Measurements from ENCODE around the gene POLR1G. TPM values are rescaled to one million over a fixed set of nuclear protein-coding genes. Genes with fewer than 3 reads are reported as not detected.

Gene POLR1G
- polyA plus RNA-seq, 2 of the 4 experiments (the other 2 are of a cell fraction) = 15.1 to 31.2 TPM

DNA sequence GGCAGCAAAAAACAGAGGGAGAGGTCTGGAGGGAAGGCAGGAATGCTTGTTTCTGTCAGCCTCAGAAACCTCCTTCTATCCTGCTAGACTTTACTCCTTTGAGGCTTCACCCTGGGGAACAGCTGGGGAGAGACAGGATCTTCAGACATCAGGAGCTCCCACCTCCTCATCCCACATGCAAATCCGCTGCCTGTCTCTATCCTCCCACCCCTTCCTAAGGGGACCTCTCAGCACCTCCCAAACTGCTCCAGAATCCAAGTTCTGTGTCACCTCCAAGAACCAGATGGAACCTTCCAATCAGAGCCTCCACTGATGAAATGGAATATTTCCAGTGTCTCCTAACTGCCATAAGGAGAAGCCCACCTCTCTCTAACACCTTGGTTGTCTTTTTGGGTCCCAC is 26.3 kb upstream of the POLR1G start (continued):
- TF ChIP-seq, protein P1, sequence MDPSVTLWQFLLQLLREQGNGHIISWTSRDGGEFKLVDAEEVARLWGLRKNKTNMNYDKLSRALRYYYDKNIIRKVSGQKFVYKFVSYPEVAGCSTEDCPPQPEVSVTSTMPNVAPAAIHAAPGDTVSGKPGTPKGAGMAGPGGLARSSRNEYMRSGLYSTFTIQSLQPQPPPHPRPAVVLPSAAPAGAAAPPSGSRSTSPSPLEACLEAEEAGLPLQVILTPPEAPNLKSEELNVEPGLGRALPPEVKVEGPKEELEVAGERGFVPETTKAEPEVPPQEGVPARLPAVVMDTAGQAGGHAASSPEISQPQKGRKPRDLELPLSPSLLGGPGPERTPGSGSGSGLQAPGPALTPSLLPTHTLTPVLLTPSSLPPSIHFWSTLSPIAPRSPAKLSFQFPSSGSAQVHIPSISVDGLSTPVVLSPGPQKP (IDR thresholded peaks at IDR 0.05; ENCODE audit: low read depth, low read length) = no peak
- TF ChIP-seq NFE2L2 (conservative IDR thresholded peaks at IDR 0.05; ENCODE audit: low read length) (no peak), HOXB13 (CRISPR knock-in tag; IDR thresholded peaks at IDR 0.05; ENCODE audit: low read depth) (no peak)

DNA sequence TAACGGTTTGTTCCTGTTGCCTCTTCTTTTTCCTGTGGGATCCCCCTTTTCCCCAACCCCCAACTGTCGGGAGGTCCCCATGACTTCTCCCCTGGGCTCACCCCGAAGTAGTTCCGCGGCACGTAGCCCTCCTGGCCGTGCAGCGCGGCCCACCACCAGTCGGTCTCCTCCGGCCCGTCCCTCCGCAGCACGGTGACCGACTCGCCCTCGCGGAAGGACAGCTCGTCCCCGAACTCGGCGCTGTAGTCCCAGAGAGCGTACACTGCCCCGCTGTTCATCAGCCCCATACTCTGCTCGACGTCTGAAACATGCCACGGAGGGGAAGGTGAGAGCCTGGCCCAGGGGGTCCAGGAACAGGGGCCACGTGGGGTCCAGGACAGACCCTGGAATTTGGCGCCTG is 24.0 kb upstream of the POLR1G start:
- POLR2A ChIA-PET = no interaction called here

DNA sequence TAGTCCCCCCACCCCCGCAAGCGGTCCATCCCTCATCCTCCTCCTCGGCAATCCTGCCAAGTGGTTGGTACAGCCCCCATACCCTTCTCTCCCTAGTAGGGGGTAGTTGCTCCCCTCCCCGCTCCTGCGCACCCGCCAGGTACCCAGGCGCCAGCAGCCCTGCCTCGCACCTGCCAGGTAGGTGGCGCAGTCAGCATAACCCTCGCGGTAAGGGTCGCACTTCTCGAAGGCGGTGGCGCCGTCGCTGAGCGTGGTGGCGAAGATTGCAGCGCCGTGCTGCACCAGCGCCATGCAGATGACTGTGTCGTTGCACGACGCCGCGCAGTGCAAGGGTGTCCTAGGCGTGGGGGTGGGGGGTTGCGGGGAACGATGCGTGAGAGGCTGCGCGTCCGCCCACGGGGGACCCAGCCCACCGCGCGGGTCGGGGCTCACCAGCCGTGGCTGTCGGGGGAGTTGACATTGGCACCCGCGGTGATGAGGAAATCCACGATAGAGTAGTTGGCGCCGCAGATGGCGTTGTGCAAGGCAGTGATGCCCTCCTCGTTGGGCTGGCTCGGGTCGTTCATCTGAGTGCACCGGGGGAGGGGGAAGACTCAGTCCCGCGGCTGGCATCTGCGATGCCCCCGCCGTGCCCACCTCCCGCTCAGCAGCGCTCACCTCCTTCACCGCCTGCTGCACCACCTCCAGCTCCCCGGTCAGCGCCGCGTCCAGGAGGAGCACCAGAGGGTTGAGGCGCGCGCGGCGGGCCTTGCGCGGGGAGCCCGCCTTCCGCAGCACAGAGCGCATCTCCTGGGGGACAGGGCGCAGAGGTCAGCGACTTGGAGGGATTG is 20.8 kb upstream of the POLR1G start:
- WGBS (ENCODE audit: missing lambda C conversion rate) = 88% methylated on average over 62 of the region's 75 CpGs
- H3K4me1 ChIP-seq = no peaks in the 10 kb centered on the region
- ChIA-PET CTCF (interaction anchor here (1.3 to 3.4 kb wide), 2 partner anchors 18 to 93 kb away, joined by 4 to 17 read pairs; partner anchors contain the start of gene PPP1R13L), POLR2A (no interaction called here)
- TF ChIP-seq TFCP2L1 (CRISPR knock-in tag; IDR thresholded peaks at IDR 0.05) (no peak), EP300 (IDR thresholded peaks at IDR 0.05) (no peak), ESRRA (IDR thresholded peaks at IDR 0.05; ENCODE audit: borderline replicate concordance, low read length) (no peak), HOXB5 (CRISPR knock-in tag; IDR thresholded peaks at IDR 0.05) (no peak), RNF2 (IDR thresholded peaks at IDR 0.05; ENCODE audit: borderline replicate concordance, low read depth) (no peak), POLR2AphosphoS2 (conservative IDR thresholded peaks at IDR 0.05; ENCODE audit: low read length) (no peak), EHMT2 (IDR thresholded peaks at IDR 0.05; ENCODE audit: low read depth) (no peak), FOSL2 (IDR thresholded peaks at IDR 0.05) (no peak), FOSL2 (CRISPR knock-in tag; IDR thresholded peaks at IDR 0.05) (no peak), NPAS2 (CRISPR knock-in tag; IDR thresholded peaks at IDR 0.05; ENCODE audit: borderline replicate concordance) (no peak)
- H3K9me3 ChIP-seq = no peaks in the 10 kb centered on the region
- ATAC-seq (peak in 1 of 2 experiments; percentile 15; a peak in 3 of 6 replicates), DNase-seq (ENCODE audit: low read depth in 1 of 2, low spot score in 1 of 2) (no peak), FAIRE-seq (no peak)
- H3K4me2 ChIP-seq = no peak overlapping the region
- no peak overlapping the region for H3K27ac ChIP-seq
- H3K4me3 ChIP-seq = no peak overlapping the region

More for the DNA sequence above, 24.0 kb upstream of the POLR1G start:
- FAIRE-seq (no peak), ATAC-seq (no peak; a peak in 1 of 6 replicates), DNase-seq (ENCODE audit: low read depth in 1 of 2, low spot score in 1 of 2) (no peak)
- no peak overlapping the region for H3K4me3 ChIP-seq
- no peak overlapping the region for H3K4me2 ChIP-seq
- H3K4me1 ChIP-seq = no peaks in the 10 kb centered on the region
- TF ChIP-seq HDAC2 (IDR thresholded peaks at IDR 0.05) (no peak), NFE2L2 (conservative IDR thresholded peaks at IDR 0.05; ENCODE audit: low read length) (no peak), KDM5A (IDR thresholded peaks at IDR 0.05) (no peak), JUN (IDR thresholded peaks at IDR 0.05) (no peak), NR3C1 (IDR thresholded peaks at IDR 0.05) (no peak), PHF8 (IDR thresholded peaks at IDR 0.05; ENCODE audit: borderline replicate concordance, low read depth) (no peak), HOXB13 (CRISPR knock-in tag; IDR thresholded peaks at IDR 0.05; ENCODE audit: low read depth) (no peak), HOXA7 (CRISPR knock-in tag; IDR thresholded peaks at IDR 0.05) (no peak), EHF (CRISPR knock-in tag; IDR thresholded peaks at IDR 0.05) (no peak), BHLHE40 (IDR thresholded peaks at IDR 0.05; ENCODE audit: low read depth, low read length) (no peak)
- TF ChIP-seq, protein P1 (IDR thresholded peaks at IDR 0.05; ENCODE audit: low read depth, low read length) = no peak
- TF ChIP-seq, protein P2, sequence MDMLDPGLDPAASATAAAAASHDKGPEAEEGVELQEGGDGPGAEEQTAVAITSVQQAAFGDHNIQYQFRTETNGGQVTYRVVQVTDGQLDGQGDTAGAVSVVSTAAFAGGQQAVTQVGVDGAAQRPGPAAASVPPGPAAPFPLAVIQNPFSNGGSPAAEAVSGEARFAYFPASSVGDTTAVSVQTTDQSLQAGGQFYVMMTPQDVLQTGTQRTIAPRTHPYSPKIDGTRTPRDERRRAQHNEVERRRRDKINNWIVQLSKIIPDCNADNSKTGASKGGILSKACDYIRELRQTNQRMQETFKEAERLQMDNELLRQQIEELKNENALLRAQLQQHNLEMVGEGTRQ (IDR thresholded peaks at IDR 0.05) = no peak
- TF ChIP-seq, protein P3, sequence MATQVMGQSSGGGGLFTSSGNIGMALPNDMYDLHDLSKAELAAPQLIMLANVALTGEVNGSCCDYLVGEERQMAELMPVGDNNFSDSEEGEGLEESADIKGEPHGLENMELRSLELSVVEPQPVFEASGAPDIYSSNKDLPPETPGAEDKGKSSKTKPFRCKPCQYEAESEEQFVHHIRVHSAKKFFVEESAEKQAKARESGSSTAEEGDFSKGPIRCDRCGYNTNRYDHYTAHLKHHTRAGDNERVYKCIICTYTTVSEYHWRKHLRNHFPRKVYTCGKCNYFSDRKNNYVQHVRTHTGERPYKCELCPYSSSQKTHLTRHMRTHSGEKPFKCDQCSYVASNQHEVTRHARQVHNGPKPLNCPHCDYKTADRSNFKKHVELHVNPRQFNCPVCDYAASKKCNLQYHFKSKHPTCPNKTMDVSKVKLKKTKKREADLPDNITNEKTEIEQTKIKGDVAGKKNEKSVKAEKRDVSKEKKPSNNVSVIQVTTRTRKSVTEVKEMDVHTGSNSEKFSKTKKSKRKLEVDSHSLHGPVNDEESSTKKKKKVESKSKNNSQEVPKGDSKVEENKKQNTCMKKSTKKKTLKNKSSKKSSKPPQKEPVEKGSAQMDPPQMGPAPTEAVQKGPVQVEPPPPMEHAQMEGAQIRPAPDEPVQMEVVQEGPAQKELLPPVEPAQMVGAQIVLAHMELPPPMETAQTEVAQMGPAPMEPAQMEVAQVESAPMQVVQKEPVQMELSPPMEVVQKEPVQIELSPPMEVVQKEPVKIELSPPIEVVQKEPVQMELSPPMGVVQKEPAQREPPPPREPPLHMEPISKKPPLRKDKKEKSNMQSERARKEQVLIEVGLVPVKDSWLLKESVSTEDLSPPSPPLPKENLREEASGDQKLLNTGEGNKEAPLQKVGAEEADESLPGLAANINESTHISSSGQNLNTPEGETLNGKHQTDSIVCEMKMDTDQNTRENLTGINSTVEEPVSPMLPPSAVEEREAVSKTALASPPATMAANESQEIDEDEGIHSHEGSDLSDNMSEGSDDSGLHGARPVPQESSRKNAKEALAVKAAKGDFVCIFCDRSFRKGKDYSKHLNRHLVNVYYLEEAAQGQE (IDR thresholded peaks at IDR 0.05) = no peak
- no peak overlapping the region for H3K27ac ChIP-seq
- H3K9me3 ChIP-seq = no peaks in the 10 kb centered on the region
- CTCF ChIA-PET = interaction anchor here (1.9 kb wide), 1 partner anchor 22 kb away, joined by 6 read pairs; the partner anchor contains the start of gene PPP1R13L
- 92% methylated on average over 8 of the region's 29 CpGs for WGBS (ENCODE audit: missing lambda C conversion rate)

Measured in A549 (cell line).